Measurements from ENCODE around the gene LCE1E. TPM values are rescaled to one million over a fixed set of nuclear protein-coding genes. Genes with fewer than 3 reads are reported as not detected.

The LCE1E gene
- total RNA-seq, 1 donor from 2014 or later, result not detected

- DNase-seq, result peak; percentile 50
- Mint-ChIP-seq H3K9me3 (no peaks in the 10 kb centered on the region), H3K4me3 (no peak overlapping the region), H3K27ac (no peak overlapping the region), H3K36me3 (ENCODE audit: low read depth) (no peaks in the 10 kb centered on the region), H3K4me1 (no peaks in the 10 kb centered on the region), H3K27me3 (no peaks in the 10 kb centered on the region)
- intact Hi-C loops (cut with micrococcal nuclease), result no loop called here
Measured at GRCh38 chr1:152760551-152761190, 25.4 kb upstream of the LCE1E start.

- no peaks in the 10 kb centered on the region for H3K27me3 Mint-ChIP-seq
- no peaks in the 10 kb centered on the region for H3K4me1 Mint-ChIP-seq
- intact Hi-C loops (cut with micrococcal nuclease), result no loop called here
- H3K4me3 Mint-ChIP-seq, result no peak overlapping the region
- no peaks in the 10 kb centered on the region for H3K36me3 Mint-ChIP-seq (ENCODE audit: low read depth)
- no peaks in the 10 kb centered on the region for H3K9me3 Mint-ChIP-seq
- no peak for DNase-seq
- H3K27ac Mint-ChIP-seq, result no peak overlapping the region
Measured at GRCh38 chr1:152761609-152762213, 24.3 kb upstream of the LCE1E start.

- peak; percentile 19 for DNase-seq
- Mint-ChIP-seq H3K36me3 (ENCODE audit: low read depth) (no peaks in the 10 kb centered on the region), H3K27me3 (peaks cover 4% of the 10 kb centered on the region), H3K27ac (no peak overlapping the region), H3K9me3 (no peaks in the 10 kb centered on the region), H3K4me1 (no peaks in the 10 kb centered on the region), H3K4me3 (no peak overlapping the region)
- intact Hi-C loops (cut with micrococcal nuclease), result no loop called here
Measured at GRCh38 chr1:152768847-152769533, 17.1 kb upstream of the LCE1E start.

- no peak for DNase-seq
- Mint-ChIP-seq H3K36me3 (ENCODE audit: low read depth) (no peaks in the 10 kb centered on the region), H3K4me1 (no peaks in the 10 kb centered on the region), H3K27ac (no peak overlapping the region), H3K4me3 (no peak overlapping the region), H3K9me3 (no peaks in the 10 kb centered on the region), H3K27me3 (peaks cover 4% of the 10 kb centered on the region)
- intact Hi-C loops (cut with micrococcal nuclease), result no loop called here
Measured at GRCh38 chr1:152770411-152770810, 15.6 kb upstream of the LCE1E start.

GRCh38 chr1:152774875-152775274, 11.2 kb upstream of the LCE1E start, which contains the start of gene LCE1F:
LCE1F (plus strand) TSS chr1:152775140; CDS start chr1:152776372, 1,232 bp downstream.
- H3K9me3 Mint-ChIP-seq, result no peaks in the 10 kb centered on the region
- H3K27me3 Mint-ChIP-seq, result peaks cover 3% of the 10 kb centered on the region
- H3K4me3 Mint-ChIP-seq, result no peak within 1 kb of the TSS
- H3K27ac Mint-ChIP-seq, result no peak within 1 kb of the TSS
- H3K36me3 Mint-ChIP-seq (ENCODE audit: low read depth), result no peaks in the 10 kb centered on the region
- H3K4me1 Mint-ChIP-seq, result no peaks in the 10 kb centered on the region
- intact Hi-C loops (cut with micrococcal nuclease), result no loop called here
- DNase-seq, result no peak

- intact Hi-C loops (cut with micrococcal nuclease), result no loop called here
- Mint-ChIP-seq H3K9me3 (no peaks in the 10 kb centered on the region), H3K4me3 (no peak overlapping the region), H3K4me1 (no peaks in the 10 kb centered on the region), H3K27ac (no peak overlapping the region), H3K27me3 (peaks cover 5% of the 10 kb centered on the region), H3K36me3 (ENCODE audit: low read depth) (no peaks in the 10 kb centered on the region)
- no peak for DNase-seq
Measured at GRCh38 chr1:152776361-152776760, 9.7 kb upstream of the LCE1E start.

- peaks cover 5% of the 10 kb centered on the region for H3K27me3 Mint-ChIP-seq
- H3K4me3 Mint-ChIP-seq, result no peak overlapping the region
- DNase-seq, result no peak
- no peak overlapping the region for H3K27ac Mint-ChIP-seq
- no peaks in the 10 kb centered on the region for H3K4me1 Mint-ChIP-seq
- intact Hi-C loops (cut with micrococcal nuclease), result no loop called here
- no peaks in the 10 kb centered on the region for H3K9me3 Mint-ChIP-seq
- no peaks in the 10 kb centered on the region for H3K36me3 Mint-ChIP-seq (ENCODE audit: low read depth)
Measured at GRCh38 chr1:152777510-152778137, 8.4 kb upstream of the LCE1E start.

GRCh38 chr1:152783095-152783494, 3.0 kb upstream of the LCE1E start:
- Mint-ChIP-seq H3K9me3 (no peaks in the 10 kb centered on the region), H3K4me3 (no peak overlapping the region), H3K27me3 (peaks cover 9% of the 10 kb centered on the region), H3K27ac (no peak overlapping the region), H3K36me3 (ENCODE audit: low read depth) (no peaks in the 10 kb centered on the region), H3K4me1 (no peaks in the 10 kb centered on the region)
- no peak for DNase-seq
- intact Hi-C loops (cut with micrococcal nuclease), result no loop called here

GRCh38 chr1:152795686-152796085, 9.6 kb downstream of the LCE1E start:
- Mint-ChIP-seq H3K4me3 (no peak overlapping the region), H3K4me1 (no peaks in the 10 kb centered on the region), H3K9me3 (no peaks in the 10 kb centered on the region), H3K36me3 (ENCODE audit: low read depth) (no peaks in the 10 kb centered on the region), H3K27ac (no peak overlapping the region), H3K27me3 (peaks cover 11% of the 10 kb centered on the region)
- DNase-seq, result no peak
- intact Hi-C loops (cut with micrococcal nuclease), result no loop called here

GRCh38 chr1:152796421-152796820, 10.4 kb downstream of the LCE1E start, which contains the start of gene LCE1D:
LCE1D (plus strand) TSS chr1:152796721; CDS start chr1:152797795, 1,074 bp downstream.
- peaks cover 14% of the 10 kb centered on the region for H3K27me3 Mint-ChIP-seq
- no peaks in the 10 kb centered on the region for H3K4me1 Mint-ChIP-seq
- no peaks in the 10 kb centered on the region for H3K9me3 Mint-ChIP-seq
- no peak within 1 kb of the TSS for H3K4me3 Mint-ChIP-seq
- intact Hi-C loops (cut with micrococcal nuclease), result no loop called here
- H3K27ac Mint-ChIP-seq, result no peak within 1 kb of the TSS
- no peak for DNase-seq
- no peaks in the 10 kb centered on the region for H3K36me3 Mint-ChIP-seq (ENCODE audit: low read depth)

GRCh38 chr1:152801333-152801732, 15.3 kb downstream of the LCE1E start:
- Mint-ChIP-seq H3K4me3 (no peak overlapping the region), H3K4me1 (no peaks in the 10 kb centered on the region), H3K27ac (no peak overlapping the region), H3K36me3 (ENCODE audit: low read depth) (no peaks in the 10 kb centered on the region), H3K27me3 (peaks cover 20% of the 10 kb centered on the region), H3K9me3 (no peaks in the 10 kb centered on the region)
- intact Hi-C loops (cut with micrococcal nuclease), result no loop called here
- DNase-seq, result no peak

- H3K9me3 Mint-ChIP-seq, result no peaks in the 10 kb centered on the region
- peaks cover 8% of the 10 kb centered on the region for H3K27me3 Mint-ChIP-seq
- no peak for DNase-seq
- H3K4me3 Mint-ChIP-seq, result no peak within 1 kb of the TSS
- intact Hi-C loops (cut with micrococcal nuclease), result no loop called here
- no peaks in the 10 kb centered on the region for H3K36me3 Mint-ChIP-seq (ENCODE audit: low read depth)
- H3K4me1 Mint-ChIP-seq, result no peaks in the 10 kb centered on the region
- H3K27ac Mint-ChIP-seq, result no peak within 1 kb of the TSS
Measured at GRCh38 chr1:152806576-152806975, 20.5 kb downstream of the LCE1E start, which contains the start of gene LCE1C. LCE1C (minus strand) TSS chr1:152806651; CDS start chr1:152805478, 1,173 bp downstream.

- Mint-ChIP-seq H3K9me3 (no peaks in the 10 kb centered on the region), H3K27ac (no peak overlapping the region), H3K4me1 (no peaks in the 10 kb centered on the region), H3K27me3 (peaks cover 3% of the 10 kb centered on the region), H3K36me3 (ENCODE audit: low read depth) (no peaks in the 10 kb centered on the region), H3K4me3 (no peak overlapping the region)
- DNase-seq, result no peak
- intact Hi-C loops (cut with micrococcal nuclease), result no loop called here
Measured at GRCh38 chr1:152811050-152811449, 25.0 kb downstream of the LCE1E start.

GRCh38 chr1:152811671-152812070, 25.6 kb downstream of the LCE1E start, which contains the start of gene LCE1B:
LCE1B (plus strand) TSS chr1:152811971; CDS start chr1:152812447, 476 bp downstream.
- Mint-ChIP-seq H3K27me3 (peaks cover 3% of the 10 kb centered on the region), H3K9me3 (no peaks in the 10 kb centered on the region), H3K4me3 (no peak within 1 kb of the TSS), H3K27ac (no peak within 1 kb of the TSS), H3K36me3 (ENCODE audit: low read depth) (no peaks in the 10 kb centered on the region), H3K4me1 (no peaks in the 10 kb centered on the region)
- intact Hi-C loops (cut with micrococcal nuclease), result no loop called here
- DNase-seq, result no peak
